HG03103 (cell line): Measurements from ENCODE around the gene C16orf78.
A peak's percentile ranks its signal among the peaks of the same experiment; 100 is the strongest.

ENCODE experiments used
- ATAC-seq: cut with Tn5 transposase; IDR thresholded peaks from one replicate; pipeline ENCODE4 v1.9.1; 2021; ENCODE audit warnings: low read depth; ENCODE audit not compliant: unreplicated experiment

C16orf78 gene

DNA sequence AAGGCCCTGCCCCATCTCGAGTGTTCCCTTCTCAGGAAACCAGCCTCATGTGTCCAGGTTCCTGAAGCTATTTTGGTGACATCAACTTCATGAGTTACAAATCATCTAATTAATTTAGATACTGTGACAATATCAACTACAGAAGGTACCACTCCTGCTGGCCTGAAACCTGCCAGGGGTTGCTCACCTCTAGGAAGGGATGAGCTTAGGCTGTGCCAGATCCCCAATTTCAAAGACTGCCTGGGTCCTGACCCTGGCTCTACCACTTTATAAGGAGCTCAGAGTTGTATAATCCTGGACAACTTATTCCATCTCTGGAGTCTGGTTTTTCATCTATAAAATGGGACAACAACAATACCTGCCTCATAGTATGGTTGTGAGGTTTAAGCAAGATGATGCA, 5.2 kb downstream of the C16orf78 start:
- no peak for ATAC-seq

- no peak for ATAC-seq
Measured at GRCh38 chr16:49382916-49383315, 9.3 kb downstream of the C16orf78 start.

GRCh38 chr16:49395021-49395420, 21.4 kb downstream of the C16orf78 start:
- no peak for ATAC-seq

- no peak for ATAC-seq
Measured at GRCh38 chr16:49396206-49396720, 22.7 kb downstream of the C16orf78 start.

DNA sequence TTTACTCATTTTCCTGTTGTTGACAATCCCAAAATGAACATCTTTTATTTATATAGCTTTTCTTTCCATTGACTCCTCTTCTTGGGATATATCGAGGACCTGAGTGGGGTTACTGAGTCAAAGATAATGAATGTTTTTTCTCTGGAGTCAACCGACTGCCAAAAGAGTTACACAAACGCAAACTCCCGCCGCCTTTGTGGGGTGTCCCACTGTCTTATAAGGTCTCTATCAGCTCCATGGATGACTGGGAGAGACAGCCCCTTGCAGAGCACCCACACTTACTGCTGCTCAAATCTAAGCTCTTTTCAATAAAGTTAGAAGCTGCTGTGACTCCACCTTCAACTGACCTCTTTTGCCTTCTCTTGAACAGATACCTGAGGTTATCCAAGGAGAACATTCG, 25.2 kb downstream of the C16orf78 start:
- no peak for ATAC-seq

- ATAC-seq = peak; percentile 99
Measured at GRCh38 chr16:49399594-49400364, 26.2 kb downstream of the C16orf78 start.

- ATAC-seq = no peak
Measured at GRCh38 chr16:49400611-49401010, 27.0 kb downstream of the C16orf78 start.

- no peak for ATAC-seq
Measured at GRCh38 chr16:49405123-49405522, 31.5 kb downstream of the C16orf78 start.

- no peak for ATAC-seq
Measured at GRCh38 chr16:49405530-49405929, 31.9 kb downstream of the C16orf78 start.

DNA sequence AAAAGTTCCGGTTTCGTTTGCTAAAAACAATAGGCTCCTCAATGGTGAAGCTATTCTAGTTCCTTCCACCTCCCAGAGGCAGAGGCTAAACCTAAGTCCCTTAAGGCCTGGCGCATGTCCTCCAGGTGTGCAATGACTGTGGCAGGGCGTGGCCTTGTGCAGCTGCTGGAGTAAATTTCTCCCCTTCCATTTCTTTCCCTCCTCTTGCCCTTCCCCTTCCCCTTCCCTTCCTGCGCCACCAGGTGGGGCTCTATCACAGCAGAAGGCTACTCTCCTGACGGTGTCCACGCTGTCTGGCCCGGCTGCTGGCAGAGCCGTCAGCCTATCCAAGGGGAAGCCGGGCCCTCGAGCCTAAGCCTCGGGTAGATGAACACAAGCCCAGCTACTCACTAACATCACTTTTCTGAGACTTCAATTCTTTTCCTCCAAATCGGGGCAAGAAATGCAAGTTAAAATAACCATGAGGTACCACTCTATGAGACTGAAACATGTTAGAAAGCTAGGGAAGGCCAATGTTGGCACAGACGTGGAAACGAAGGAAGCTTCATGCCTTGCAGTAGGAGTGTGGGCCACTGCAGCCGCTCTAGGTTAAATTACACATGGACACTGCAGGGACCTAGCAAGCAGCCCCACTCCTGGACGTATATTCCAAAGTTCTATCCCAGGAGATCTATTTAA, 34.4 kb downstream of the C16orf78 start:
- peak; percentile 86 for ATAC-seq

DNA sequence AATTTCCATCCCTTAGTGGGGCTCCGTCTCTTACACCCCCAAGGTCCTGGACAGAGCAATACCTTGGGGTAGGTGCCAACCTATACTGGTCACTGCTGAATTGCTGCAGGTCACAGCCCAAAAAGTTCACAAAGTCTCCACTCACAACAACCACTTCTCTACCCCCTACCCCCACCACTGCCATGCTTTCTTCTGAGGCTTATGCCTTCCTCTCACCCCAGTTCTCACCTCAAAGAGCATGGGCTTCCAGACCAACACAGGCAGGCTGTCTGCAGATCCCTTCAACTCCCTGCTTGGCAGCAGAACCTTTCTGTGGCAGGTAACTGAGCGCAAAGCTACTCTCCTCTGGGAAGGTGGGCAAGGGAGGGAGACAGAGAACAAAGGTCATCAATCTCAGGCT, 35.5 kb downstream of the C16orf78 start:
- ATAC-seq = no peak

- ATAC-seq = no peak
Measured at GRCh38 chr16:49410226-49410625, 36.6 kb downstream of the C16orf78 start.

- ATAC-seq = no peak
Measured at GRCh38 chr16:49411121-49411970, 37.7 kb downstream of the C16orf78 start.

- no peak for ATAC-seq
Measured at GRCh38 chr16:49414671-49415070, 41.1 kb downstream of the C16orf78 start.

DNA sequence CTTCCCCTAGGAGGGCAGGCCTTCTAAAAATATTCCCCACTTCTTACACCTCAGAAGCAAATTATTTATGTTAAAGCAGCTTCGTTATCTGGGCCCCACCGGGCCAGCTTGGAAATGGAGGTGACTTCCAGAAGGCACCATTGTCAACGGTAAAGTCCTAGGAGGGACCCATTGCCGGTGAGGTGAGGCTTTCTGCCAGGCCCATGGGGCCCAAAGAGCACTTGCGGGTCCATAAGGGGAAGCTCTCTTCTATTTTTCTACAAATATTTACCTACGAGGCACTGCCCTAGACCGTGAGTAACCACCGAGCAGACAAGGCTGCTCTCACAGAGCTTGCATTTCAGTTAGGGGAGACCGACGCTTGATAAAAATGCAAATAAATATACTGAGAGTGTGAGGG, 41.5 kb downstream of the C16orf78 start:
- ATAC-seq = no peak

GRCh38 chr16:49416001-49416675, 42.5 kb downstream of the C16orf78 start:
- no peak for ATAC-seq

DNA sequence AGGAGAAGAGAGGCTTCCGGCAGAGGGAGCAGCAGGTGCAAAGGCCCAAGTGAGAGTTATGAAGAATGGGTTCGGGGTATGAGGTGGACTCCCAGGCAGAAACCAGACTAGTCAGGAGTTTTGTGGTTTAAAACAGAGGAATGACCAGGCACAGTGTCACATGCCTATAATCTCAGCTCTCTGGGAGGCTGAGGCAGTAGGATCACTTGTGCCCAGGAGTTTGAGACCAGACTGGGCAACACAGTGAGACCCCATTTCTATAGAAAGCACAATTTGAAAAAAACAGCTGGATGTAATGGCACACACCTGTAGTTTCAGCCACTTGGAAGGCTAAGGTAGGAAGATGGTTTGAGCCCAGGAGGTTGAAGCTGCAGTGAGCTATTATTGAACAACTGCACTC, 43.8 kb downstream of the C16orf78 start:
- ATAC-seq = no peak

DNA sequence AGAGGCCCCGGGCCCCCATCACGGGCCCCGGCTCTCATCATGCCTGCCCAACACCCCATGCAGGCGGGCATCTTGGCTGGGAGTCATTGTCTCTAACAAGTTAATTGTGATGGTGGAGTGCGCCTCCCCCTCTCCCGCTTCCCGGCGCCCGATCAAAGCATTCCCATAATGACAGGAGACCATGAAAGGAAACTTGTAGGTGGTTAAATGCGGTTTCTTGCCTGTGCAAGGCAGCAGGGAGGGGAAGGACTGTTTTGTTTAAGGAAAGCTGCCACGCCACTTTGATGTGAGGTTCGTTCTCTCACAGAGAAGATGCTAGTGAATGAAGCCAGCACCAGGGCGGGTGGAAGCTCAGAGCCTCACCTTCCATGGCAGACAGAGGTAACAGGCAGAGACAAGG, 45.4 kb downstream of the C16orf78 start:
- ATAC-seq = no peak

GRCh38 chr16:49419862-49420261, 46.3 kb downstream of the C16orf78 start:
- ATAC-seq = no peak

- no peak for ATAC-seq
Measured at GRCh38 chr16:49422896-49423295, 49.3 kb downstream of the C16orf78 start.
